ENCODE results near the gene NSL1. TPM values are rescaled to one million over a fixed set of nuclear protein-coding genes. Genes with fewer than 3 reads are reported as not detected.
A peak's percentile ranks its signal among the peaks of the same experiment; 100 is the strongest.
"Not testable (repeated sequence)": the region's sequence is repeated elsewhere in the genome, so short reads cannot be mapped to it uniquely, and the experiment has no call there.

The NSL1 gene, protein sequence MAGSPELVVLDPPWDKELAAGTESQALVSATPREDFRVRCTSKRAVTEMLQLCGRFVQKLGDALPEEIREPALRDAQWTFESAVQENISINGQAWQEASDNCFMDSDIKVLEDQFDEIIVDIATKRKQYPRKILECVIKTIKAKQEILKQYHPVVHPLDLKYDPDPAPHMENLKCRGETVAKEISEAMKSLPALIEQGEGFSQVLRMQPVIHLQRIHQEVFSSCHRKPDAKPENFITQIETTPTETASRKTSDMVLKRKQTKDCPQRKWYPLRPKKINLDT
- 33.0 TPM for total RNA-seq (ENCODE audit: unreplicated experiment)
- long read RNA-seq, transcript NSL1-202 (6 exons, 2,317 nt) = major isoform, 25 of 34 reads
- long read RNA-seq, partial matches to known transcripts = 0 of 34 reads
- long read RNA-seq, other reads (novel, unspliced or antisense) = 5 of 34 reads

DNA sequence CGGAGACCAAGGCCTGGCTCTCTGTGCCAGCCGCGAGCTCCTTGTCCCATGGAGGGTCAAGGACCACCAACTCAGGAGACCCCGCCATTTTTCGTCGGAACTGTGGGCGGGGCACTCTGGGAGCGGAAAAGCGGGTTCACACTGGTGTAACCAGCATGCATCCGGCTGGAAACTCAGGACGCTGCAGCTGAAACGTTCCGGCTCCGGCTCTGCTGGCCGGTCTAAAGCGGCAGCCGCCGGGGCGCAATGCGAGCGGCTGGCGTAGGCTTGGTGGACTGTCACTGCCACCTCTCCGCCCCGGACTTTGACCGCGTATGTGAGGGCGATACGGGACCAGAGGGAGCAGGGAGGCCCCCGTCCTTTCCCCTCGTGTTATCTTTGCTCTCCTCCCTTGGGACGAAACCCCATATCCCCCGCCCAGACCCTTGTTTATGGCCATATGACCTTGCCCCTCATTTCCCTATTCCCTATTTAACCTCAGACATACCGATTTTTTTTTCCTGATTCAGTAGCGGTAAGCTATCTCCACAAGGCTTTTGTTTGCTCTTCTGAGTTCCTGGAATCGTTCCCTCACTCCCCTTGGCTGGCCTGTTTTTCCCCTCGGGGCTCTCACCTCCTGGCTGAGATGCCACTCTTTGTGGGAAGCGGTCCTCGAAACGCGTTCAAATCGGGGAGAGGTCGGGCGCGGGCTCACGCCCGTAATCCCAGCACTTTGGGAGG is at the start of gene NSL1, which contains the start of gene TATDN3:
Gene NSL1, minus strand, starts transcription at position 102 of the 720 bp plus-strand sequence. Its CDS starts 14 bp downstream, at position 88.
Gene TATDN3, plus strand, starts transcription at position 219 of the 720 bp plus-strand sequence. Its CDS starts 28 bp downstream, at position 247.
- H3K4me3 Mint-ChIP-seq (ENCODE audit: unreplicated experiment) = peak within 1 kb of the TSS; percentile 98
- no peaks in the 10 kb centered on the region for H3K9me3 Mint-ChIP-seq (ENCODE audit: unreplicated experiment)
- H3K27me3 Mint-ChIP-seq (ENCODE audit: unreplicated experiment) = peaks cover 1% of the 10 kb centered on the region
- peaks cover 24% of the 10 kb centered on the region for H3K4me1 Mint-ChIP-seq (ENCODE audit: unreplicated experiment)
- H3K27ac Mint-ChIP-seq (ENCODE audit: unreplicated experiment) = peak within 1 kb of the TSS; percentile 82
- peak; percentile 98 for DNase-seq (ENCODE audit: low spot score)
- H3K36me3 Mint-ChIP-seq (ENCODE audit: low read depth, unreplicated experiment) = no peaks in the 10 kb centered on the region
- TF ChIP-seq, protein P1, sequence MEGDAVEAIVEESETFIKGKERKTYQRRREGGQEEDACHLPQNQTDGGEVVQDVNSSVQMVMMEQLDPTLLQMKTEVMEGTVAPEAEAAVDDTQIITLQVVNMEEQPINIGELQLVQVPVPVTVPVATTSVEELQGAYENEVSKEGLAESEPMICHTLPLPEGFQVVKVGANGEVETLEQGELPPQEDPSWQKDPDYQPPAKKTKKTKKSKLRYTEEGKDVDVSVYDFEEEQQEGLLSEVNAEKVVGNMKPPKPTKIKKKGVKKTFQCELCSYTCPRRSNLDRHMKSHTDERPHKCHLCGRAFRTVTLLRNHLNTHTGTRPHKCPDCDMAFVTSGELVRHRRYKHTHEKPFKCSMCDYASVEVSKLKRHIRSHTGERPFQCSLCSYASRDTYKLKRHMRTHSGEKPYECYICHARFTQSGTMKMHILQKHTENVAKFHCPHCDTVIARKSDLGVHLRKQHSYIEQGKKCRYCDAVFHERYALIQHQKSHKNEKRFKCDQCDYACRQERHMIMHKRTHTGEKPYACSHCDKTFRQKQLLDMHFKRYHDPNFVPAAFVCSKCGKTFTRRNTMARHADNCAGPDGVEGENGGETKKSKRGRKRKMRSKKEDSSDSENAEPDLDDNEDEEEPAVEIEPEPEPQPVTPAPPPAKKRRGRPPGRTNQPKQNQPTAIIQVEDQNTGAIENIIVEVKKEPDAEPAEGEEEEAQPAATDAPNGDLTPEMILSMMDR (IDR thresholded peaks at IDR 0.05; ENCODE audit: unreplicated experiment) = no peak

DNA sequence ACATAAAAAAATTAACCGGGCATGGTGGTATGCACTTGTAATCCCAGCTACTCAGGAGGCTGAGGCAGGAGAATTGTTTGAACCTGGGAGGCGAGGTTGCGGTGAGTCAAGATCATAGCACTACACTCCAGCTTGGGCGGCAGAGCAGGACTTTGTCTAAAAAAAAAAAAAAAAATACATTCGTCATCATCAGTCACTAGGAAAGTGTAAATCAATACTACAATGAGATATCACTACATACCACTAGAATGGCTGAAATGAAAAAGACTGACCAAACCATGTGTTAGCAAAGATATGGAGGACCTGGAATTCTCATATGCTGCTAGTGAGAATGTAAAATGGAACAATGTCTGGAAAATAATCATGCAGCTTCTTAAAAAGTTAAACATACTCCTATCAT is 46.6 kb upstream of the NSL1 start:
- DNase-seq (ENCODE audit: low spot score) = no peak
- Mint-ChIP-seq H3K4me1 (ENCODE audit: unreplicated experiment) (no peaks in the 10 kb centered on the region), H3K27me3 (ENCODE audit: unreplicated experiment) (no peaks in the 10 kb centered on the region), H3K4me3 (ENCODE audit: unreplicated experiment) (no peak overlapping the region), H3K36me3 (ENCODE audit: low read depth, unreplicated experiment) (no peaks in the 10 kb centered on the region), H3K9me3 (ENCODE audit: unreplicated experiment) (no peaks in the 10 kb centered on the region), H3K27ac (ENCODE audit: unreplicated experiment) (no peak overlapping the region)
- TF ChIP-seq, protein P1 (IDR thresholded peaks at IDR 0.05; ENCODE audit: unreplicated experiment) = no peak

DNA sequence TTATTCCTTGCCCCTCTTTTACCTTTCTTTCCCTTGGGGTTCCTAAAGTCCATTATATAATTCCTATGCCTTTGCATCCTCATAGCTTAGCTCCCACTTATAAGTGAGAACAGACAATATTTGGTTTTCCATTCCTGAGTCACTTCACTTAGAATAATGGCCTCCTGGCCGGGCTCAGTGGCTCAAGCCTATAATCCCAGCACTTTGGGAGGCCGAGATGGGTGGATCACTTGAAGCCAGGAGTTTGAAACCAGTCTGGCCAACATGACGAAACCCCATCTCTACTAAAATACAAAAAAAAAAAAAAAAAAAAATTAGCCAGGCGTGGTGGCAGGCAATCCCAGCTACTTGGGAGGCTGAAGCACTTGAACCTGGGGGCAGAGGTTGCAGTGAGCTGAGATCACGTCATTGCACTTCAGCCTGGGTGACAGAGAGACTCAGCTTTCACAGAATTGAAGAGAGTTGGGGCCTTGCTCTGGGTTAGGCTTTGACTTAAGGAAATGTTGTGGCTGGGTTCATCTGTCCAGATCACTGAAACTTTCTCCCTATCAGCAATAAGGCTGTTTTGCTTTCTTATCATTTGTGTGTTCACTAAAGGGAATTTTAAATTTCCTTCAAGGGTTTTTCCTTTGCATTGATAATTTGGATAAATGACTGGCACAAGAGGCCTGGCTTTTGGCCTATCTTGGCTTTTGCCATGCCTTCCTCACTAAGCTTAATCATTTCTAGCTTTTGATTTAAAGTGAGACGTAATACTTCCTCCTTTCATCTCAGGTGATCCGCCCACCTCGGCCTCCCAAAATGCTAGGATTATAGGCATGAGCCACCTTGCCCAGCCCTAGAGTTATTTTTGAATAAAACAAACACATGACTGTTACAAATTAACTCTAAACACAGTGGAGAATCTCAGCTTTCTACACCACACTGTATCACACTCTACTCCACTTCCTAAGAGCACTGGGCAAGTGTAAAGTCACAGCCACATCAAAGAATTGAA is 41.9 kb upstream of the NSL1 start:
- H3K27me3 Mint-ChIP-seq (ENCODE audit: unreplicated experiment); DNase-seq (ENCODE audit: low spot score); H3K36me3 Mint-ChIP-seq (ENCODE audit: low read depth, unreplicated experiment); H3K4me3 Mint-ChIP-seq (ENCODE audit: unreplicated experiment); H3K27ac Mint-ChIP-seq (ENCODE audit: unreplicated experiment); H3K9me3 Mint-ChIP-seq (ENCODE audit: unreplicated experiment); H3K4me1 Mint-ChIP-seq (ENCODE audit: unreplicated experiment): not testable (repeated sequence)

DNA sequence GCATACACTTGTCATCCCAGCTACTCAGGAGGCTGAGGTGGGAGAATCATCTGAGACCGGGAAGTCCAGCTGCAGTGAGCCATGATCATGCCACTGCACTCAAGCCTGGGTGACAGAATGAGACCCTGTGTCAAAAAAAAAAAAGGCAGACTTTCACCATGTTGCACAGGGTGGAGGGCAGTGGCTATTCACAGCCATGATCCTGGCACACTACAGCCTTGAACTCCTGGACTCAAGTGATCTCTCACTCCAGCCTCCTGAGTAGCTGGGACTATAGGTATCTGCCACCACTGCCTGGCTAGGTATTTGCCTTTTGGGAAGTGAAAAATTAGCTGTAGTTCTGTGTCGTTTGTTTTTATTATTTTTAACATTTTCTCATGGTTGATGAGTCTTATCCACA is 36.8 kb upstream of the NSL1 start:
- Mint-ChIP-seq H3K27me3 (ENCODE audit: unreplicated experiment) (peaks cover 6% of the 10 kb centered on the region), H3K4me3 (ENCODE audit: unreplicated experiment) (no peak overlapping the region), H3K9me3 (ENCODE audit: unreplicated experiment) (peaks cover 11% of the 10 kb centered on the region), H3K4me1 (ENCODE audit: unreplicated experiment) (peaks cover 3% of the 10 kb centered on the region), H3K27ac (ENCODE audit: unreplicated experiment) (no peak overlapping the region), H3K36me3 (ENCODE audit: low read depth, unreplicated experiment) (peaks cover 28% of the 10 kb centered on the region)
- DNase-seq (ENCODE audit: low spot score) = no peak
- TF ChIP-seq, protein P1 (IDR thresholded peaks at IDR 0.05; ENCODE audit: unreplicated experiment) = no peak

DNA sequence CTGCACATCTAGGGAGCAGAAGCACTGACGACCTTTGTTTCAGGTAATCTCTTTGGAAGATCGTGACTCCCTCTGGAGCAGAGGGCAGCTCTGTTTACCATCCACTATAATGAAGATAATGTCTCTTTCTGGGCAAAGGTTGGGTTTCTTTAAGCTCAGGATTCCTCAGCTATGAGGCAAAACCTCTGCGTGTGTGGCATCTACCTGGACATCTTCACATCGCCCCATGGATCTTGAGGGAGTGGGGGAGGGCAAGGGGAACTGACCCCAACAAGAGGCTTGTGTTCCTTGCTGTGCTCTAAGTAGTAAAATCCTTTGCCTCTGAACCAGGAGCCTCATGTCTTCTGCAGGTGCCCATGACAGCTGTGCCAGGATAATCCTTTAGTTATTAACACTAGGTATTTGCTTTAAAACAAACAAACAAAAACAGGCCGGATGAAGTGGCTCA is 36.3 kb upstream of the NSL1 start:
- H3K4me1 Mint-ChIP-seq (ENCODE audit: unreplicated experiment) = peaks cover 3% of the 10 kb centered on the region
- no peak for DNase-seq (ENCODE audit: low spot score)
- peaks cover 28% of the 10 kb centered on the region for H3K36me3 Mint-ChIP-seq (ENCODE audit: low read depth, unreplicated experiment)
- H3K27me3 Mint-ChIP-seq (ENCODE audit: unreplicated experiment) = peaks cover 6% of the 10 kb centered on the region
- no peak overlapping the region for H3K27ac Mint-ChIP-seq (ENCODE audit: unreplicated experiment)
- TF ChIP-seq, protein P1 (IDR thresholded peaks at IDR 0.05; ENCODE audit: unreplicated experiment) = no peak
- peaks cover 11% of the 10 kb centered on the region for H3K9me3 Mint-ChIP-seq (ENCODE audit: unreplicated experiment)
- no peak overlapping the region for H3K4me3 Mint-ChIP-seq (ENCODE audit: unreplicated experiment)
